ENCODE data around the gene GLYATL1B.
"Not testable (repeated sequence)": the region's sequence is repeated elsewhere in the genome, so short reads cannot be mapped to it uniquely, and the experiment has no call there.

DNA sequence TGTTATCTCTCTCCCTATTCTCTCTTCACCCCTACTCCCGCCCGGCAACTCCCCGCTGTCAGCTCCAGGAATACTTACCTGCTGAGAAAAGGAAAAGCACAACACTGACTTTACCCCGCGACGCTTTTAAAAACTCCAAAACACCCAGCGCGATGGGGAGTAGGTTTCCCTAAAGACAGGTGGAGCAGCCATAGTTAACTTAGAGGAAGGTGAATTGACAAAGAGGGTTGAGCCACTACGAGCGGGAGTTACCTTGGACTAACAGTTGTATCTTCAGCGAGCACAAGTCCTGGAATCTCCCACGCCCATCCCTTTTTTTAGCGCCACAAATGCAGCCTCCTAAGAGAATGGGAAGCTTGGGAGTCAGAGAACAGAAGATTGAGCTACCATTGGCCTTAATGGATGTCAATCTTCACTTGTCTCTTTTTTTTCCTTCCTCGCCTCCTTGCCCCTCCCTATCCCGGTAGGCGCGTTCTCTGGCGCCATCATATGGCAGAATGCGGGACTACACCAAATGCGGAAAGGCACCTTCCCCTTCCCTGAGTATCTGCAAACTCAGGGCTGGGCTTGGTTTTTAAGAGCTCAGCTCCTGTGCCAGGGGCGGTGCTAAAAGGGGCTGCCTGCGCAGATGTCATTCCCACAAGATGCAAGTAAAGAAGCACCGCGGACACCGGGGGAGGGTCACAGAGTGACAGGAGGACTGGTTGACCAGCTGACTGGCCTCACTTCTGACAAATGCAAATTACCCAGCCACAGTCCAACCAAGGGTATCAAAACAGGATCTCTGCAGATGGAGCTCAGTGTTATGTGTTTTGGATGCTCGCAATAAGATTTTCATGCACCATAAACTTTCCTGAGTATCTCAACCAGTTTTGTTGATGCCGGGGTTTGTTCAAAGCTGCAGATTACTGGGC is 27.7 kb upstream of the GLYATL1B start:
- TF ChIP-seq, protein P1, sequence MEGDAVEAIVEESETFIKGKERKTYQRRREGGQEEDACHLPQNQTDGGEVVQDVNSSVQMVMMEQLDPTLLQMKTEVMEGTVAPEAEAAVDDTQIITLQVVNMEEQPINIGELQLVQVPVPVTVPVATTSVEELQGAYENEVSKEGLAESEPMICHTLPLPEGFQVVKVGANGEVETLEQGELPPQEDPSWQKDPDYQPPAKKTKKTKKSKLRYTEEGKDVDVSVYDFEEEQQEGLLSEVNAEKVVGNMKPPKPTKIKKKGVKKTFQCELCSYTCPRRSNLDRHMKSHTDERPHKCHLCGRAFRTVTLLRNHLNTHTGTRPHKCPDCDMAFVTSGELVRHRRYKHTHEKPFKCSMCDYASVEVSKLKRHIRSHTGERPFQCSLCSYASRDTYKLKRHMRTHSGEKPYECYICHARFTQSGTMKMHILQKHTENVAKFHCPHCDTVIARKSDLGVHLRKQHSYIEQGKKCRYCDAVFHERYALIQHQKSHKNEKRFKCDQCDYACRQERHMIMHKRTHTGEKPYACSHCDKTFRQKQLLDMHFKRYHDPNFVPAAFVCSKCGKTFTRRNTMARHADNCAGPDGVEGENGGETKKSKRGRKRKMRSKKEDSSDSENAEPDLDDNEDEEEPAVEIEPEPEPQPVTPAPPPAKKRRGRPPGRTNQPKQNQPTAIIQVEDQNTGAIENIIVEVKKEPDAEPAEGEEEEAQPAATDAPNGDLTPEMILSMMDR (IDR thresholded peaks at IDR 0.05) = peak; percentile 91
- not testable (repeated sequence) for TF ChIP-seq EZH2 (IDR thresholded peaks at IDR 0.05; ENCODE audit: borderline replicate concordance, insufficient read depth, low read depth, low read length, poor library complexity, severe bottlenecking)

Measured in B cell (primary cell).